NT2/D1 (cell line): ENCODE results near the gene IL2RA.

Experiments
- SUZ12 ChIP-seq: IDR thresholded peaks from 2 replicates; pipeline ENCODE4 v1.6.1; 2011; ENCODE audit not compliant: insufficient read length, insufficient read depth; ENCODE audit errors: extremely low read depth
- YY1 ChIP-seq: IDR thresholded peaks from 2 replicates; pipeline ENCODE4 v1.6.1; 2011; ENCODE audit not compliant: insufficient read length, insufficient read depth

DNA sequence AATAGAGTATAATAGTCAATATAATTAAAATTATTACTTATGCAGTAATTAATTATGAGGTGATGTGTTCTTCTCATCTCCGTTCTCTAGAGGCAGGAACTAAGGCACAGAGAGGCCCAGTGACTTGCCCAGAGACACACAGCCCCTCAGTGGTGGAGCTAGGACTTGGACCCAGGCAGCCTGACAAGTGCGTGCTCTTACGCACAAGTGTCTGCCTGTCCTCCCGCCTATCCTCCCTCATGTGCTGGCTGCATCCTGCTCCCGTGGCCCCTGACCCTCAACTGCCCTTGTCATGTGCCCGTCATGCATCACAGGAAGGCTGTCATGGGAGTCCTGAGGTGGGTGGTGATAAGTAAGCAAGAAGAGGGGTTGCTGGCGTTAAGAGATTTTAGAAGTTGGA is 14.3 kb downstream of the IL2RA start:
- TF ChIP-seq YY1 (no peak), SUZ12 (no peak)
